ENCODE results near the gene DDR2.

DDR2 gene

DNA sequence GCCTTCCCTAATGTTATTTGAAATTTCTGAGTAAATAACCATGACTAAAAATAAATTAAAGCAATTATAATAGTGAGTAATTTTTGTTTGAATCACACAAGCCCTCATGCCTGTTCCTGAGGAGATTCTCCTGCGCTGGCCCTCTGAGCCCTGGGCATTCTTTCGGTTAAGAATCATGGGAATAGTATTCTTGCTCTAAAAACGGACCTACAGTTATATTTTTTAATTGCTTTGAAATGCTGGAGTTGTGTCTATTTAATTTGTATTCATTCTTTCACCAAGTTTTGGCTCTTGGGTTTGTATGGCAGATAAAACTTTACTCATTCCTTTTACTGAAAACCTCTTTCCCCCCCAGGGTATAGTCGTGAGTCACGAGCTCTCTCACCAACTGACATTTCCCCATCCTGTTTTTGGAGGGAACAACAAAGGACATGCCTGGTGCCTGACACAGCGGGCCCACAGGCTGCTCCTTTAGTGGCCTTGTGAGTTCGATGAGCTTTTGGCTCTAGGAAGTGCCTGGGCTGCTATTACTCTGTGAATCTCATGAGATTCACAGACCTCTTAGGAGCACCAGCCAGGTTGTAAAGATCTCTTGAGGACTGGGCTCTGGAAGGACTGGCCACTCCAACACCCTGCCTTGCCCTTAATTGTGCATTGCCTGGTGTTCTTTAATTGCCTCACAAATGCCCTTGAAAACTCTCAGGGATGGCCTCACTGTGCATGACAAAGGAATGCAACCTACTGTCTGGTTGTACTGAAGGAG, 58.6 kb downstream of the DDR2 start:
- no peaks in the 10 kb centered on the region for H3K36me3 Mint-ChIP-seq (ENCODE audit: low read depth)
- no peak overlapping the region for H3K27ac Mint-ChIP-seq
- no peaks in the 10 kb centered on the region for H3K9me3 Mint-ChIP-seq
- H3K4me1 Mint-ChIP-seq (ENCODE audit: low read depth), result no peaks in the 10 kb centered on the region
- no peak overlapping the region for H3K4me3 Mint-ChIP-seq
- H3K27me3 Mint-ChIP-seq (ENCODE audit: low read depth), result no peaks in the 10 kb centered on the region

DNA sequence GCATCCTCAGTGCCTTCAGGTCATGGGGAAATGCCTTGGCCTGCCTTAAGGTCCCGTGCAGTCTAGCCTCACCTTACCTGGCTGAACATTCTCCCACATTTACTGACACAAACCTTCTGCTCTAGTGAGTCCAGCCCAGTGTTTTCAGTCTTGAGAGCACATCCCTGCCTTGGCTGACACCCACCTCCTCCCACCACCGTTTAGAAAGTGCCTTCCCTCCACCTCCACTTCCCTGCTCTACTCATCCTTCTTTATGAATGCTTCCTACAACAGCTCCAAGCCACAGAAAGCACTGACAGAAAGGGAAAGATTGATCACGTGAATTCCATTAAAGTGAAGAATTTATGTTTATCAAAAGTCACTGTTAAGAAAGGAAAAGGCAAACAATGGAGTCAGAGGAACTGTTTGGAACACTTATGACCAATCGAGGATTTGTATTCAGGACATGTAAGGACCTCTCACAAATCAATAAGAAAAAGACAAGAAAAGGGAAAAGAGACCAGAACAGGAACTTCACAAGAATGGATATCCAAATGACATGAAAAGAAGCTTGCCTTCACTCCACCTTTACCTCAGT, 59.8 kb downstream of the DDR2 start:
- Mint-ChIP-seq H3K9me3 (no peaks in the 10 kb centered on the region), H3K27me3 (ENCODE audit: low read depth) (no peaks in the 10 kb centered on the region), H3K36me3 (ENCODE audit: low read depth) (no peaks in the 10 kb centered on the region), H3K4me1 (ENCODE audit: low read depth) (no peaks in the 10 kb centered on the region), H3K4me3 (no peak overlapping the region), H3K27ac (no peak overlapping the region)

DNA sequence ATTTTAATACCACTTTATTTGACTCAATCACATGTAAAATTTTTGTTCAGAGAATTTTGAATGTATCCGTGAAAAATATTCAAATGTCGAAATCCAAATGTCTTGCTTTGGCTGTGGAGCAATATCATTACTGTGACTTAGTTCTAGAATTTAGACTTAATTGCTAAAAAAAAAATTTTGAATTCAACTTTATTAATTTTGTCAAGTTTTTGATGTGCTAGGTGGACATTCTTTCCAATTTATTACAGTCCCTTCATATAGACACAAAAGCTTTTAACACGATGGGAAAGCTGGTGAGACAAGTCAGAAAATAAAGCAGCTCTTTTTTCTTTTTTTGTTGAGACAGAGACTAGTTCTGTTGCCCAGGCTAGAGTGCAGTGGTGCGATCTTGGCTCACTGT, 62.6 kb downstream of the DDR2 start:
- Mint-ChIP-seq H3K4me1 (ENCODE audit: low read depth) (no peaks in the 10 kb centered on the region), H3K4me3 (no peak overlapping the region), H3K36me3 (ENCODE audit: low read depth) (no peaks in the 10 kb centered on the region), H3K9me3 (no peaks in the 10 kb centered on the region), H3K27me3 (ENCODE audit: low read depth) (no peaks in the 10 kb centered on the region), H3K27ac (no peak overlapping the region)

DNA sequence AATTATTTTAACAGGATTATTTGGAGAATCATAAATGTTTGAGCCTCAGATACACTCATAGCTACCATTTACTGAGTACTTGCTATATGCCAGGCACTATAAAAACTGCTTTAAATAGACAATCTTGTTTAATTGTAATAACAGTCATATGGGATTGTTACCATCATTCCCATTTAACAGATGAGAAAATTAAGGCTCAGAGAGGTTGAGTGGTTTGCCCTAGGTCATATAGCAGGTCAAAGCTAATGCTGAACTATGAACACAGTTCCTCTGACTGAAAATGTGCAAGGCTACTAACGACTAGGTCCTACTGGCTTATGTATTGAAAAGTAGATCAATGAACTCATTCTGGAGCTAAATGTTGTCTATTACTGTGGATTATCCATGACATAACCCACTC, 63.4 kb downstream of the DDR2 start:
- Mint-ChIP-seq H3K9me3 (no peaks in the 10 kb centered on the region), H3K27ac (no peak overlapping the region), H3K4me3 (no peak overlapping the region), H3K27me3 (ENCODE audit: low read depth) (no peaks in the 10 kb centered on the region), H3K36me3 (ENCODE audit: low read depth) (no peaks in the 10 kb centered on the region), H3K4me1 (ENCODE audit: low read depth) (no peaks in the 10 kb centered on the region)

DNA sequence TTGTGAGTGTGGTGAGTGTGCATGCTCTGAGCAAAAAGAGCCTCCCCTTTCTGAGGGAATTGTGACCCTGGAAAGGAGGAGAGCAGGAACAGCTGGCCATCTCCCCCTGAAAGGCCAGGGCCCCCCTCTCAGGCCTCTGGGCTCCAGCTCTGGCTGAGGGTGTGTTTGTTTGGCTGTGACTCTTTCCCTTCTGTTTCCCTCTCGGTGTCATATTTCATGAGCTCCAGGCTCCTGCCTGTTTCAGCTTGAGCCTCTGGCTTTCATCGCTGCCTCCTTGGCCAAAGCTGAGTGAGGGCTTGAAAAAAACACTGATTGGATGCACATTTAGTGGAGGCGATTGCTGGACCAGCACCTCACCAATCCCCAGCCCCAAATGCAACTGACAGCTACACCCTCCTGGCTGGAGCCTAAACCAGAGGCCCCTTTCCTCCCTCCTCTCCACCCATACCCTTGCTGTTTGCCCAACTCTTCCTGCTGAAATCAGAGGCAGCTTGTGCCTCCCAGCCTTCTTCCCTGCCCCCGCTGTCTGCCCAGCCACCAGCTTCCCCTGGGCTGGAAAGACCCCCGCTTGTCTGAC, 64.1 kb downstream of the DDR2 start:
- Mint-ChIP-seq H3K36me3 (ENCODE audit: low read depth) (no peaks in the 10 kb centered on the region), H3K4me1 (ENCODE audit: low read depth) (no peaks in the 10 kb centered on the region), H3K27me3 (ENCODE audit: low read depth) (no peaks in the 10 kb centered on the region), H3K9me3 (no peaks in the 10 kb centered on the region), H3K27ac (no peak overlapping the region), H3K4me3 (no peak overlapping the region)

DNA sequence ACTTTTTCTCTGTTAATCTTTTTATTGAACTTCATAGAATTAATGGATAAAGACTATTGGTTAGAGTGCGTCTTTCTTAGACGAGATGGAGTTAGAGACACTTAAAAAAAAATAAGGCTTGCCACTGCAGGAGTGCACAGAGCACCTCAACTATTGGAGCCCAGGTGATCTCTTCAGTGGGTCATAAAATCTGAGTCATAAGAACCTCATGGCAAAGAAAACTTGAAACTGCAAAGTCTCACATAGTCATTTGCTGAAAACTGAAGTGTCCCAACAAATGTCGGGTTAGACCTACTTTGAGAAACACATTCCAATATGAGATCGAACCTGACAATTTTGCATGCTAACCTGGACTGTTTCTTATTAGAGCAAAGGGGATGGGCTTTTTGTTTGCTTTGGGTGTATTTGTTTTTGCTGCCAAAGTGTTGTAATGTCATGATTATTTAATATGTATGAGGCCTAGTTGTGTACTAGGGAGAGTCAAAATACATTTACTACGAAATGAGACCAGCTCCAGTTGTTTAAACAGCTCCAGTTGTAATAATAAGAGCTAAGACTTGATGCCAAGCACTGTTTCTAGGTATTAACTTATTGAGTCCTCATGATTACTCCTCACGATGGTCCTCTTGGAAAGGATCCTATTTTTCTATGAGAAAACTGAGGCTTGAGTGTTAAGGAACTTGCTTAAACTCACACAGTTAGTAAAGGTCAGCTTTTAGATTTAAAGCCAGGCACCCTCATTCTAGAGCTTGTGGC, 65.1 kb downstream of the DDR2 start:
- Mint-ChIP-seq H3K27ac (no peak overlapping the region), H3K36me3 (ENCODE audit: low read depth) (no peaks in the 10 kb centered on the region)

DNA sequence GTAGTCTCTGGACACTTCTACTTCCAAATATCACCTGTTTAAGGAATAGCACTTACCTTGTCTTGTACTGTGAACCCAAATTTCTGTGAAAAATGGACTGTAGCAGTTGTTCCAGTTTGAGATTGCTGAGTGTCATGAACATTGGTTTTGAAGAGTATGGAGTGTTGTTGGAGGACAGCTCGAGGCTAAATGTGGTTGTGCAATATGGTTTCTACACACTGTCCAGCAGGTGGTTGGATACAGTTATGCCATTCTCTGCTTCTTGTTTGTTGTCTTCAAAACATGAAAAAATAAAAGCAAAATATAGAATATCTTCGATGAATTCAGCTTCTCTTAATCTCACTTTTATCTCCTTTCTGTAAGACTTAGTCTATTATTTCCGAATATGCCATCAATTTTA, 67.1 kb downstream of the DDR2 start:
- no peaks in the 10 kb centered on the region for H3K4me1 Mint-ChIP-seq (ENCODE audit: low read depth)
- no peaks in the 10 kb centered on the region for H3K36me3 Mint-ChIP-seq (ENCODE audit: low read depth)
- H3K4me3 Mint-ChIP-seq, result no peak overlapping the region
- H3K9me3 Mint-ChIP-seq, result no peaks in the 10 kb centered on the region
- no peaks in the 10 kb centered on the region for H3K27me3 Mint-ChIP-seq (ENCODE audit: low read depth)
- H3K27ac Mint-ChIP-seq, result no peak overlapping the region

More for the DNA sequence above, 65.1 kb downstream of the DDR2 start:
- H3K27me3 Mint-ChIP-seq (ENCODE audit: low read depth), result no peaks in the 10 kb centered on the region
- no peak overlapping the region for H3K4me3 Mint-ChIP-seq
- no peaks in the 10 kb centered on the region for H3K9me3 Mint-ChIP-seq
- H3K4me1 Mint-ChIP-seq (ENCODE audit: low read depth), result no peaks in the 10 kb centered on the region

DNA sequence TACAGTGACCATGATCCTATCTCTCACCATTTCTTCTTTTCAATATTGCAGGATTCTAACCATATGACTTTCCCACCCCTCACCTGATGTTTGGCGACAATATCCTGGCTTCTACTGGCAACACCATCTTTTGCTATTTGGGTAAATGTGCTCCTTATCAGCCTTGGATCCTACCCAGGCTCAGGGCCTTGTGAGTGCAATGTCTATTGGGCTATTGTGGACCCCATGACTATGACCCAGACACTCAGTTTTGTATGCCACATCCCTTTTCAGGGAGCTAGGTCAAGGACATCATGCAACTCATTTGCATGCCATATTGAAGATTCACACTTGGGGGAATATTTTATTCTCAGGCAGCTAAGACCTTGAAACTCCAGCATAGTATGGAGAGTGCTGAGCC, 67.9 kb downstream of the DDR2 start:
- Mint-ChIP-seq H3K9me3 (no peaks in the 10 kb centered on the region), H3K36me3 (ENCODE audit: low read depth) (no peaks in the 10 kb centered on the region), H3K27me3 (ENCODE audit: low read depth) (no peaks in the 10 kb centered on the region), H3K4me1 (ENCODE audit: low read depth) (no peaks in the 10 kb centered on the region), H3K27ac (no peak overlapping the region), H3K4me3 (no peak overlapping the region)

DNA sequence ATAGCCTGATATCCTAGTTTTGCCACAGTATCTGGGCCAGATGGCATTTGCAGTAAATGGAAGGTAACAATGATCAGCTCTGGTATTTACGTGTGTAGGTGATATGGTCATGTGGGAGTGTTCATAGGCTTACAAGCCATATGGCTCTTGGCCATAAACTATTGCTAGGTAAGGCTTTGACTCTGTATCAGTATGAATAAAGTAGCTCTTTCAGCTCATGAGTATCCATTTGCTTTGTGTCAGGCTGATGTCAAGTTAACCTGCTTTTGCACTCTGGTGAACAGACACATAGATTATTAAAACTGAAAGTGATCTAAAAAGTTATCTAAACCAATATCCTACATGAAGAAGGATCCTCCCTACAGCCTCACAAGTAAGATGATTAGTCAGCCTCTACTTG, 69.0 kb downstream of the DDR2 start:
- Mint-ChIP-seq H3K9me3 (no peaks in the 10 kb centered on the region), H3K4me3 (no peak overlapping the region), H3K4me1 (ENCODE audit: low read depth) (no peaks in the 10 kb centered on the region), H3K36me3 (ENCODE audit: low read depth) (no peaks in the 10 kb centered on the region), H3K27ac (no peak overlapping the region), H3K27me3 (ENCODE audit: low read depth) (no peaks in the 10 kb centered on the region)

DNA sequence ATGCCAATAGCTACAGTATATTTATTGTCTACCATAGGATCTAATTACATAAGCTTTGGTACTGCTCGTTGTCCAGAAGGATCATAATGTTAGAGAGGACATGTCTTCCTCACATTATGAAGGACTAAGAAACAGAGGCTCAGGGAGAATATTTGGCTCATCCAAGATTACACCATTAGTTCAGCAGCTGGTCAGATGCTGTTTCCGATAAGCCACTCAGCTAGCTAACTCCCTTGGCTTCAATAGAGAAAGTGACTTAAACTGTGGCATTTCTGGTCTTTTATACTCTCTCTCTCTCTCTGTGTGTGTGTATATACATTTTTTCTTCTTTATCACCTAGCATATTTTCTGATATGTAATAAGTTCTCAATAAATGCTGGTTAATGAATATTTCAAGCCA, 70.4 kb downstream of the DDR2 start:
- H3K36me3 Mint-ChIP-seq (ENCODE audit: low read depth), result no peaks in the 10 kb centered on the region
- no peaks in the 10 kb centered on the region for H3K4me1 Mint-ChIP-seq (ENCODE audit: low read depth)
- H3K4me3 Mint-ChIP-seq, result no peak overlapping the region
- no peak overlapping the region for H3K27ac Mint-ChIP-seq
- H3K9me3 Mint-ChIP-seq, result no peaks in the 10 kb centered on the region
- H3K27me3 Mint-ChIP-seq (ENCODE audit: low read depth), result no peaks in the 10 kb centered on the region

DNA sequence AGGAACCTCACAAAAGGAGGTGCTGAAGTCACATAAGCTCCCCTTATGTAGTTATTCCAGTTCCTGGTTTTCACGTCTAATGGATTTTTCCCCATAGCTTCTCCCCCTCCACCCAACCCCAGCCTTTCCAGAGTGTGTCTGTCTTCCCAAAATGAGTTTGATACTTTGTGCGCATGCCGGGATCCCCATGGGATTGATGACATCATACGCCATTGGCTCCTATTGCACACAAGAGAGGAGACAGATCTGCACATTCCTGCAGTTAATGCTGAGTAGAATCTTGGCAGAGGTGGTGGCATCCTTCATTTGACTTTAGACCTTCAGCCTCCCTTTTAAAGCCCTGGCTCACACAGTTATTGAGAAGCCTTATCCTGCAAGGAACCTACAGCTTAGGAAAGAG, 71.4 kb downstream of the DDR2 start:
- H3K27me3 Mint-ChIP-seq (ENCODE audit: low read depth), result no peaks in the 10 kb centered on the region
- H3K4me3 Mint-ChIP-seq, result no peak overlapping the region
- no peaks in the 10 kb centered on the region for H3K36me3 Mint-ChIP-seq (ENCODE audit: low read depth)
- H3K4me1 Mint-ChIP-seq (ENCODE audit: low read depth), result no peaks in the 10 kb centered on the region
- H3K9me3 Mint-ChIP-seq, result no peaks in the 10 kb centered on the region
- no peak overlapping the region for H3K27ac Mint-ChIP-seq

DNA sequence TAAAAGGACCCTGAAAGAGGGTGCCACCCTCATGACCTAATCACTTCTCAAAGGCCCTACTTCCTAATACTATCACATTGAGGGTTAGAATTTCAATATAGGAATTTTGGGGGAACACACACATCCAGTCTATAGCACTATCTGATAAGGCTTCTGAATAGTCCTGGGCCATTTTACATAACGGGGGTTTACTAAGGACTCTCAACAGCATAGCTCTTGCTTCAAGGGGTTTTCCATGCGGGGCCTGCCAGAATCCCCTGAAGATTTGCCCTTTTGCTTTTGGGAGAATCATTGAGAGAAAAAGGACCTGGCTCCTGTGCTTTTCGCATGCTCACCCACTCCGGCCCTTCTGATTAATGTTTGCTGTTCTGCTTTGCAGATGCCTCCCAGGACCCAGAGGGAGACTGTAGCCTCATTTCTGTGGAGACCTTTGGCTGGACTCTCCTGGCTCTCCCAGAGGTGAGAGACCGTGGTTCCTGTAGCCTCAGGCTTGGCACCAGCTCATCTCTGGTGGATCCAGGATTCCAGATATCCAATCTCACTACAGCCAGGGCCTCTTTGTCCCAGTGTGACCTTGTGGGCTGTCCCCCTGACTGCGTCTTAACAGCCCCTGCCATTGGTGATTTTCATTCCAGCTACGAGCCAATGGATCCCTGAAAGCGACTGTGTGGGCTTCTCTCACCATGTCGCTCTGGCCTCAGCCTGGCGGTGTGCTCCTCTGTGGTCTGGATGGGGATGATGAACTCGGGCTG, 72.6 kb downstream of the DDR2 start:
- no peaks in the 10 kb centered on the region for H3K9me3 Mint-ChIP-seq
- H3K4me3 Mint-ChIP-seq, result no peak overlapping the region
- no peaks in the 10 kb centered on the region for H3K36me3 Mint-ChIP-seq (ENCODE audit: low read depth)
- H3K27ac Mint-ChIP-seq, result no peak overlapping the region
- no peaks in the 10 kb centered on the region for H3K27me3 Mint-ChIP-seq (ENCODE audit: low read depth)
- no peaks in the 10 kb centered on the region for H3K4me1 Mint-ChIP-seq (ENCODE audit: low read depth)

DNA sequence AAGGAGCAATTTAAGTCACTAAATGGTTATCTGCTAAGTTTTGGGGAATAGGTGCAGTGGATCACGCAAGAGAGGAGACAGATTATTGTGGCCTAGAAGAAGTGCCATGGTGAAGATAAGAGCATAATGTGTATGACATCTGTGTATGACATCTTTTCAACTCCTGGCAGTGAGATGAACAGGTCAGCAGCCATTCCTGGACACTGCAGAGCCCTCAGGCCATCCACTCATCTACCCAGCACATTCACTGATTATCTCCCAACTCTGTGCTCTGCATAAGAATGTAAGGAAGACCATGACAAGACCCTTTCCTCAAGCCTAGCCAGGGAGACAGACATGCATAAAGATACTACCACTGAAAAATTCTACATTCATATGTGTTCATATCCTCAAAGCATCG, 73.7 kb downstream of the DDR2 start:
- H3K4me3 Mint-ChIP-seq, result no peak overlapping the region
- no peaks in the 10 kb centered on the region for H3K27me3 Mint-ChIP-seq (ENCODE audit: low read depth)
- H3K9me3 Mint-ChIP-seq, result no peaks in the 10 kb centered on the region
- no peaks in the 10 kb centered on the region for H3K36me3 Mint-ChIP-seq (ENCODE audit: low read depth)
- H3K27ac Mint-ChIP-seq, result no peak overlapping the region
- no peaks in the 10 kb centered on the region for H3K4me1 Mint-ChIP-seq (ENCODE audit: low read depth)

DNA sequence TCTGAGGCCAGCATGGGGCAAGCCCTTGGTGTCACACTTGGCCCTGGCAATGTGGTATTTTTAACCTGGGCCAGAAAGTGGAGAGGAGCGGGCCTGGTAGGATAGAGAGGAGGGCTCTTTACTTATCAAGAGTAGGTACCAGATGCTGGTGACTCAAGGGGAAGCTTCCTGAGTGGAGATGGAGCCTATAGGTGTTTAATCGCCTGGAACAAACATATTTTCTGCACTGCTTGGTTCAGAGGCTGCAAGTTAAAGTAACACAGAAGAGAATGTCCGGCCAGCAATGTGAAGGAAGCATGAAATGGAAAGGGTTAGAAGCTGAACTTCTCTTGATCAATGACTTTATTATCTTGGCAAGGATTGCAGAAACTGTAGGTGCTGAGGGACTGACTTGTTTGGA, 74.3 kb downstream of the DDR2 start:
- H3K4me3 Mint-ChIP-seq, result no peak overlapping the region
- H3K27ac Mint-ChIP-seq, result no peak overlapping the region
- H3K4me1 Mint-ChIP-seq (ENCODE audit: low read depth), result no peaks in the 10 kb centered on the region
- no peaks in the 10 kb centered on the region for H3K36me3 Mint-ChIP-seq (ENCODE audit: low read depth)
- no peaks in the 10 kb centered on the region for H3K9me3 Mint-ChIP-seq
- no peaks in the 10 kb centered on the region for H3K27me3 Mint-ChIP-seq (ENCODE audit: low read depth)

All from T-helper 1 cell treated with Interleukin-12 subunit alpha and Interleukin-12 subunit beta and Interleukin-4 antibody, amounts not matched to agents 30 μg/mL and 1 μg/mL, for 36 hours (primary cell).